Stimulated activated CD8-positive, alpha-beta memory T cell treated with anti-CD3 and anti-CD28 coated beads, Interleukin-4, amount 100 ng/mL, for 48 hours (primary cell): ENCODE data around the gene NOX3.
"Not testable (repeated sequence)": the region's sequence is repeated elsewhere in the genome, so short reads cannot be mapped to it uniquely, and the experiment has no call there.

Source experiments
- DNase-seq: peaks from one replicate; pipeline ENCODE4 v3.0.0-alpha.2; 2020

The NOX3 gene

DNA sequence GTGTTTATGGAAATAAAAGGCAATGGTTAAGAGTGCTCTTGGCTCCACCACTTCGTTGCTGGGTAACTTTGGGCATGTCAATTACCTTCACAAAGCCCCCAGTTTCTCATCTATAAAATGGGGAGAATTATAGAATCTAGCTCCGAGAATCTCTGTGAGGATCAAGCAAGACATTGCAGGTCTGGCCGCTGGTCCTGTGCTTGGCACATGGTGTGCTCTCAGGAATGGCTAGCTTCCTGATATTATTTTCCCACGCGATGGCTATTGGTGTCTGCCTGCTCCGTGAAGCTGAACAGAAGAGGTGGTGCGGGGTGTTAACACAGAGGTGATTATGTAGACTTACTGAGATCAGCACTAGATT is 57.0 kb downstream of the NOX3 start:
- no peak for DNase-seq

DNA sequence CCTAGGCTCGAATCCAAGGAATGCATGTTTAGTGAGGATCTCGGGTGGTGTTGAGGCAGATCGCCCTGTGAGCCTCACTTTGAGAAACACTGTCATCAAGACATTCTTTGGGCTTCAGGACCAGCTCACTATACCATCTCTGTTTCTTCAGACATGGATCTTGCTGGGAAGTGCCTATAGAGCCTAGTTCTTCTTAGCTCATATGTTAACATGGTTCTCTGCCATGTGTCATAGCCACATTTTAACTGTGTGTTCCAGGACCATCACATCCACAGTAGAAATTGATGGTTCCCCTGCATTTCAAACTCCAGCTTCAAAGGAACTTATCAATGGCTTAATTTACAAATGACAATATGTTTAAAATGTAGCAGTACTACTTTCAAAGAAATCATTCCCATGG is 57.4 kb downstream of the NOX3 start:
- DNase-seq: no peak

DNA sequence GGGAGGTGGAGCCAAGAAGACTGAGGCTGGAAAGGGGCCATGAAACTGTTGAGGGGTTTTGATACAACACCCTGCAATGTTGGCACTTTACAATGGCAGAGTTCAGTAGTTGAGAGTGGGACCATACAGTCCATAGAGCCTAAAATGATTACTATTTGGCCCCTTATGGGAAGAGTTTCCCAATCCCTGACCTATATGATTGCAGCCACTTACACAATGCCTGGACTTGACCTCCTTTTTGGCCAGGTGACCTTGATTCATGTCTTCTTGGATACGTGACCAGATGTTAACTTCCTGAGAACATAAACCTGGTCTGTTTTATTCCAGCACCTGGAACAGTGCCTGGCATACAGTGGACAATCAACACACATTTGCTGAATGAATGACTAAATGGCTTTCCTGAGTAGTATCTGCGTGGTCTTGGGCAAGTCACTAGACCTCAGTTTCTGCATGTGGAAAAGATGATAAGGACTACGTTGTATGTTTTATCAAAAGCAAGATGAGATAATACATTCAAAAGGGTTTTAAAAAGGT is 58.4 kb downstream of the NOX3 start:
- no peak for DNase-seq

DNA sequence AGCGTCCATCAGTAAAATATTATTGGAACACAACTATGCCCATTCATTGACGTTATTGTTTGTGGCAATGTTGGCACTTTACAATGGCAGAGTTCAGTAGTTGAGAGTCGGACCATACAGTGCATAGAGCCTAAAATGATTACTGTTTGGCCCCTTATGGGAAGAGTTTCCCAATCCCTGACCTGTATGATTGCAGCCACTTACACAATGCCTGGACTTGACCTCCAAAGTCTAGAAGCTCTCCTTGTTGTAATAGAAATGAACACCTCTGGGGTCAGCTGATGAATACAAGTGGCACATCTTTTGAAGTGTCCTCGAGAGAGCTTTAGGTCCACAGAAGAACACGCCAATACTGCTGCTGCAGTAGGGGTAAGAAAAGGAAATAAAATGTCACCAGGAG is 59.0 kb downstream of the NOX3 start:
- DNase-seq: no peak

DNA sequence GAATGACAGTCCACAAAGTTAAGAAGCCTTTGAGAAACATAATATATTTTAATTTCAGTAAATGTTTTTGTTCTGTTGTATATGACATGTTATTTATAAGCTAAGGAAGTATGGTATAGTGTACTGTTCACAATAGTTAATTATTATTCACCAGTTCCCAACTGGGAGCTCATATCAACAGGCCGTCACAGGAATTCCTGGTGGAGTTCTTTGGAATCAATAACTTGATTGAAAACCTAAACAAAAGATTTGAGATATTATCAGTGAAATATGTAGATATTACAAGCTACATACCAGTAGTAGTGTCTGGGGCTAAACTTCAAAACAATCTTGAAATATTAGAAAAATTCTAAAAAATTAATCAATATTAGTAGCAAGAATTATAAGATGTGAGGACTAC is 60.3 kb downstream of the NOX3 start:
- no peak for DNase-seq

GRCh38 chr6:155389130-155389529 is 66.5 kb downstream of the NOX3 start:
- DNase-seq: no peak

DNA sequence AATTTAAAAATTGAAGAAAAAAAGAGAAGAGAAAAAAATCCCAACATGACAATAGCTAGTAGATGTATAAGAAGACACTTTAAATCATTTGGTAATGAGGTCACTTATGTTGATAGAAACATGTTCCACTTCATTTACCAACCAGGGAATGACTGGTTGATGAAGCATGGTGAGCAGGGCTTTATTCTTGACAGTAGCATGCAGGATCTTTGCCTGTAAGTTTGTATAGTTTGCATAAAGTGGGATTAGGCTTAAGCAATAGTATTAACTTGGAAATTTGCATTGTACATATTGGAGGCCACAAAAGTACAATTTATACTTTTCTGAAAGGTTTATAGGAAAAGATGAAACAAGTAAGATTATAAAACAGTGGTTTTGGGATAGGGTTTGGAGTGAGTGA is 67.0 kb downstream of the NOX3 start:
- no peak for DNase-seq

DNA sequence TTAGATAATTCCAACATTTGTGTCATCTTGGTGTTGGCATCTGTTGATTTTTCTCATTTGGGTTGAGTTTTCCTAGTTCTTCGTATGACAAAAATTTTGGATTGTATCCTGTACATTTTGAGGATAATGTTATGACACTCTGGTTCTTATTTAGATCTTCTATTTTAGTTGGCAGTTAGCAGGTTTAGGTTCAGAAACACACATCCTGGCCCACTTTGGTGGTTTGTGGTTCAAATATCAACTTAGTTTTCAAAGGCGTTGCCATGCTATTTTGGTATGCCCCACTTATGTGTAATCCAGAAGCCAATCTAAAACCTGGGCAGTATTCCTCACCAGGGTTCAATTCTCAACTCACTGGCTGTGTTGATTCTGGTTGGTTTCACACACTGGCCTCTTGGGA is 68.2 kb downstream of the NOX3 start:
- no peak for DNase-seq

GRCh38 chr6:155384321-155384952 is 71.2 kb downstream of the NOX3 start:
- DNase-seq: no peak

GRCh38 chr6:155383913-155384312 is 71.7 kb downstream of the NOX3 start:
- DNase-seq: no peak

- DNase-seq: no peak
Observed at GRCh38 chr6:155382338-155382685, 73.3 kb downstream of the NOX3 start.

- DNase-seq: no peak
Observed at GRCh38 chr6:155381673-155382337, 73.8 kb downstream of the NOX3 start.

DNA sequence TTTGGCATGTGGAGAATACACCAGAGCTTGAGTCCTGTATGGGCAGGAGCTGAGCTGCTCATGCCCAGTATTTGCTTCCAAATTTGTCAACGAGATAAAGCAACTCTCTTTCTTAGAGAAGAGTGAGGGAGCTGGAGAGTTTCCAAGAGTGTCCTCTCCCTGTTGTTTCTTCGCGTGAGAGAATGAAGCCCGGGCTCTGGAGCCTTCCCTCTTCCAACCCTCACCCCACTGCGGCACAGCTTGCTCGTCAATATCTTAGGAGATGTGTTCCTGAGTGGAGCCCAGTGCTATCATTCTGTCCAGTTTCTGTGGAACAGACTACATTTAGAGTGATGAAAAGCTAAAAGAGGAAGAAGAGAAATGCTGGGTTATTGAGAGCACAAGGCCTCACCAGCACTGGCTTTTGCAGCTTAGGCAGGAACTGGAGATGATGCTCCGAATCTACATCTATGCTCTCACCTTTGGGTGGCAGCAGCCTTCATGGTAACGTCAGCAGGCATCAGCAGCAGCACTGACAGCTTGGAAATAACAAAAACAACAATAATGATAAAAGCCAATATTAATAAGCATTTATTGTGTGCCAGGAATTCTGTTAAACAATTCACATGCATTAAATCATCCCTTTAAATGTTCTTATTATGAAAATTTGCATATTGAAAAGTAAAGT is 74.8 kb downstream of the NOX3 start:
- no peak for DNase-seq

GRCh38 chr6:155378724-155379123 is 76.9 kb downstream of the NOX3 start:
- no peak for DNase-seq

- no peak for DNase-seq
Observed at GRCh38 chr6:155378276-155378675, 77.4 kb downstream of the NOX3 start.

GRCh38 chr6:155377061-155377460 is 78.6 kb downstream of the NOX3 start:
- no peak for DNase-seq

DNA sequence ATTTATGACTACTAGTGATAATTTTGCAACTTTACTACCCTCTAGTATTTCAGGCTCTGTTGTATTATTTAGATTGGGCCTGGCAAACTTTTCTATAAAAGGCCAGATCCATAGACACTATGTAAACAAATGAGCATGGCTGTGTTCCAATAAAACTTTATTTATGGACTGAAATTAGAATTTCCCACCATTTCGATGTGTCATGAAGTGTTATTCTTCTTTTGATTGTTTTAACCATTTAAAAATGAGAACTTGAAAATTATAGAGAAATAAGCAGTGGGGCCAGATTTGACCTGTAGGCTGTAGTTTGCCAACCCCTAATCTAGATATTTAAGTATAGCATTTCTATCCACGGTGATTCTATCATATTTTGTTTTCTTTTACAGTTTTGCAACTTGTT is 79.8 kb downstream of the NOX3 start:
- DNase-seq: no peak

- DNase-seq: no peak
Observed at GRCh38 chr6:155374681-155375080, 81.0 kb downstream of the NOX3 start.

DNA sequence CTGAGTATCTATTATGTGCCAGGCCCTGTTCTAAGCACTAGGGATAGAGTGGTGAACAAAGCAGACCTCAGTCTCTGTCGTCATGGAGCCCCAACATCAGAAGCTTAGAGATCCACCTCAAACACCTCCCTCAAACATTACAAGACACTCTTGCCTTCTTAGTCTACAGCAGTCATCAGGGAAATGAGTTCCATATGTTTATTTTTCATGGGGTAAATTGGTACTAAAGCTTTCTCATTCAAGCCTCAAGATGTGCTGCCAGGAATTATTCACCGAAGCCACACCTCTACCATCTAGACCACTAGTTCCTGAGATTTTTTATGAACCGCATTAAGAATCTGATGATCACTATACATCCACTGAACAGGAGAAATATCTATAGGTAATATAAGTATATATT is 82.4 kb downstream of the NOX3 start:
- no peak for DNase-seq

DNA sequence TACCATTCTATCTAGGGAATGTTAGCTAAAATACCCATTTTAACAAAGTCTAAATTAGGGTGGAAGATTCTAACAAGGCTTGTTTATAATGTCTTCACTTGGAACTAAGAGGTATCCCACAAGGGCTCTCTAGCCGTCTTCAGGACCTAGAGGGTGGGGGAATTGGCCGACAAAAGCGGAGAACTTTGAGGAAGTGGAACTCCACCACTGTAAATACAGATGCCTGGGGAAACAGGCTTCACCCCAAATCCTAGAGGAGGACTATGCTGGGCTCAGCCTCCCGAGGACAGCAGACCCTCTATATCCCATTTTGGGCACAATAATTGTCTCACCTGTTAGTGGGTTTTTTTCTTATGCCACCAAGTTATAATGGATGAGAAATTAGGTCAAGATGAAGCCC is 83.4 kb downstream of the NOX3 start:
- DNase-seq: no peak

- no peak for DNase-seq
Observed at GRCh38 chr6:155371230-155371629, 84.4 kb downstream of the NOX3 start.

DNA sequence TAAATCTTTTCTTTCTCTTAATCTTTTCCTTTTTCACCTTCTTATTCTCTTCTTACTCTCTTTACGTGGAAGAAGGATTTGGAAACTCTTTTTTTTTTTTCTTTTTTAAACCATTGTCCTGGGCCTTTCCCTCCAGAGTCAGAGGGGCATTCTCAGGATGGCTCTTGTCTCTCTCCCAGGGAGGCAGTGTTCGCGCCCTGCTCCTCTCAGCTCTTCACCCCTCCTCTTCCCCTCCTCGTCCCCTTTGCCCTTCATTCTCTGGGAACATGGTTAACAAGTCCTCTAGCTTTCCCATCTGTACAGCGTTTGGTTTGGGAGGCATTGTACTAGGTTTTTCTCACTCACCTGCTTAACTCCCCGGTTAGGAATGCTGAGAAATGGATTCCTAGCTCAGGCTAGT is 89.3 kb downstream of the NOX3 start:
- no peak for DNase-seq

DNA sequence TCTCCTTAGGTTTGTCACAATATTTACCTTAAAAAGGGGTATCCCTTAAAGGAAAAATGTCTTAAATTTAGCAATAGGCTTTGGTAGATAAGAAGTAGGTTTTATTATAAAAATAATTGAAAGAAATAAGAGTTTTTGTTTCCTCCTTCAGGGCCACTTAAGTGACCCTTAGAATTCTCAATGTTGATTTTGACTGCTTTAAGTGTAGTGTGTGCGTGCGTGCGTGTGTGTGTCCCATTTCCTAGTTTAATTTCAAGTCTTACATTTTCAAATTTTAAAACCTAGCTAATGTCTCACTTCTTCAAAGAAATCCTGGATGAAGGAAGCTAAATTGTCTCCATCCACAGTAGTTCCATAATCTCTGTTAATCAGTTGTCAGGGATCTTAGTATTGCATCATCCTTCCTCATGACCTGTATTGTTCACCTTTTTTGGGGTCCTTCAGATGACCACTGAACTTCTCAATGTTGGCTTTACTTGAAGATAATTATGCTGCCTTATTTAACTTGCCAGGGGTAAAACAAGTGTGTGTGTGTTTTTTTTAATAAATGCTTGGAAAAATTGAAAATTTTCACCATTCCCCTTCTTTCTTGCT is 90.7 kb downstream of the NOX3 start:
- DNase-seq: no peak

- DNase-seq: not testable (repeated sequence)
Observed at GRCh38 chr6:155364021-155364420, 91.6 kb downstream of the NOX3 start.
